Upper lobe of right lung (tissue), 1 donor: ENCODE data around the gene PTPRG. TPM values are rescaled to one million over a fixed set of nuclear protein-coding genes. Genes with fewer than 3 reads are reported as not detected.

Experiments
- ATAC-seq: fragments of 200-7000 bp; cut with Tn5 transposase; one replicate; pipeline ENCODE4 v1.9.1; 2020; ENCODE audit warnings: mild to moderate bottlenecking, moderate library complexity
- DNase-seq: peaks from one replicate; pipeline ENCODE4 v3.0.0-alpha.2; 2020
- H3K27ac ChIP-seq: fragments of 200-600 bp; one replicate; pipeline ENCODE4 v1.8.0; 2022
- H3K27me3 ChIP-seq: fragments of 200-600 bp; one replicate; pipeline ENCODE4 v1.8.0; 2022; ENCODE audit warnings: mild to moderate bottlenecking
- H3K36me3 ChIP-seq: fragments of 200-600 bp; one replicate; pipeline ENCODE4 v1.8.0; 2022
- H3K4me1 ChIP-seq: fragments of 200-600 bp; one replicate; pipeline ENCODE4 v1.8.0; 2022
- H3K4me3 ChIP-seq: fragments of 200-600 bp; one replicate; pipeline ENCODE4 v1.8.0; 2022; ENCODE audit warnings: mild to moderate bottlenecking
- H3K9me3 ChIP-seq: fragments of 200-600 bp; one replicate; pipeline ENCODE4 v1.8.0; 2022
- intact Hi-C: fragments of 100-400 bp; cut with DNase I; formaldehyde crosslinking; loops from one replicate; pipeline ENCODE4 v1.11.0; 2022
- total RNA-seq: library from RNA; stranded (reverse); fragmentation: NEBNext Ultra II Directional; extraction: Animal tissue kit (Norgen Biotek cat#: 25700); gene quantifications from one replicate; pipeline ENCODE4 v1.2.1, GENCODE V29; 2021
- TF ChIP-seq, protein P1 (sequence below): fragments of 200-600 bp; IDR thresholded peaks from one replicate; pipeline ENCODE4 v1.8.0; 2022; ENCODE audit warnings: antibody characterized with exemption
- donor health status: DM: no; HTN: yes; CAD: no; lungs with severe emphysema.

The PTPRG gene
- total RNA-seq, 1 donor from 2014 or later, result 86.7 TPM

- ATAC-seq (no peak), DNase-seq (no peak)
- intact Hi-C loops, result no loop called here
- TF ChIP-seq, protein P1, sequence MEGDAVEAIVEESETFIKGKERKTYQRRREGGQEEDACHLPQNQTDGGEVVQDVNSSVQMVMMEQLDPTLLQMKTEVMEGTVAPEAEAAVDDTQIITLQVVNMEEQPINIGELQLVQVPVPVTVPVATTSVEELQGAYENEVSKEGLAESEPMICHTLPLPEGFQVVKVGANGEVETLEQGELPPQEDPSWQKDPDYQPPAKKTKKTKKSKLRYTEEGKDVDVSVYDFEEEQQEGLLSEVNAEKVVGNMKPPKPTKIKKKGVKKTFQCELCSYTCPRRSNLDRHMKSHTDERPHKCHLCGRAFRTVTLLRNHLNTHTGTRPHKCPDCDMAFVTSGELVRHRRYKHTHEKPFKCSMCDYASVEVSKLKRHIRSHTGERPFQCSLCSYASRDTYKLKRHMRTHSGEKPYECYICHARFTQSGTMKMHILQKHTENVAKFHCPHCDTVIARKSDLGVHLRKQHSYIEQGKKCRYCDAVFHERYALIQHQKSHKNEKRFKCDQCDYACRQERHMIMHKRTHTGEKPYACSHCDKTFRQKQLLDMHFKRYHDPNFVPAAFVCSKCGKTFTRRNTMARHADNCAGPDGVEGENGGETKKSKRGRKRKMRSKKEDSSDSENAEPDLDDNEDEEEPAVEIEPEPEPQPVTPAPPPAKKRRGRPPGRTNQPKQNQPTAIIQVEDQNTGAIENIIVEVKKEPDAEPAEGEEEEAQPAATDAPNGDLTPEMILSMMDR, result no peak
- peaks cover 34% of the 10 kb centered on the region for H3K36me3 ChIP-seq
- no peak overlapping the region for H3K4me3 ChIP-seq
- H3K27ac ChIP-seq, result no peak overlapping the region
- H3K9me3 ChIP-seq, result no peaks in the 10 kb centered on the region
- H3K27me3 ChIP-seq, result no peaks in the 10 kb centered on the region
- no peaks in the 10 kb centered on the region for H3K4me1 ChIP-seq
These were observed 705.4 kb downstream of the PTPRG start for GRCh38 chr3:62266668-62267283.

DNA sequence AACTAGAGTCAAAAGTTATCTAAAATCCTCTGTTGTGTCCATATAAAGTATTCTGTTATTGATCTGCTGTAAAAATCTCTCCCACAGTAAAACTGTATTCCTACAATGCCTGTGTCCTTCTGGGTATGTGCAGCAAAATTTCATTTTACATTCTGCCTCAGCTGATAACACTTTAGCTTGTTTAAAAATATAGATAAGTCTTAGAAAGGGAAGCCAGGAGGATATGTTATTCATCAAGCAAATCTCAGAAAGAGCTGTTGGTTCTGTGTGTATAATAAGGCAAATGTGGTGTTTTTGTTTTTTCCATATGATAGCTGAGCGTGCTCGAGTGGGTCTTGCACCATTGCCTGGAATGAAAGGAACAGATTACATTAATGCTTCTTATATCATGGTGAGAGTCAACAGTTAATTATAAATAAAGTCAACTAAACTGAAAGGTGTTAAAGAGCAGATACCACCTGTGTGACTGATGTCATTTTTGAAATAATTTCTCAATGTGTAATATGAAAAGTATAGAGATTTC lies 715.3 kb downstream of the PTPRG start:
- Histone ChIP-seq H3K27me3 (no peaks in the 10 kb centered on the region), H3K36me3 (peaks cover 40% of the 10 kb centered on the region), H3K4me1 (no peaks in the 10 kb centered on the region), H3K4me3 (no peak overlapping the region), H3K9me3 (no peaks in the 10 kb centered on the region), H3K27ac (no peak overlapping the region)
- no peak for ATAC-seq
- no peak for DNase-seq
- TF ChIP-seq, protein P1, result no peak
- intact Hi-C loops, result no loop called here

- no peaks in the 10 kb centered on the region for H3K27me3 ChIP-seq
- TF ChIP-seq, protein P1, result no peak
- H3K4me1 ChIP-seq, result no peaks in the 10 kb centered on the region
- no peak overlapping the region for H3K27ac ChIP-seq
- no peak overlapping the region for H3K4me3 ChIP-seq
- H3K9me3 ChIP-seq, result no peaks in the 10 kb centered on the region
- no peak for DNase-seq
- H3K36me3 ChIP-seq, result peaks cover 36% of the 10 kb centered on the region
- ATAC-seq, result no peak
- intact Hi-C loops, result no loop called here
These were observed 716.1 kb downstream of the PTPRG start for GRCh38 chr3:62277450-62277849.

DNA sequence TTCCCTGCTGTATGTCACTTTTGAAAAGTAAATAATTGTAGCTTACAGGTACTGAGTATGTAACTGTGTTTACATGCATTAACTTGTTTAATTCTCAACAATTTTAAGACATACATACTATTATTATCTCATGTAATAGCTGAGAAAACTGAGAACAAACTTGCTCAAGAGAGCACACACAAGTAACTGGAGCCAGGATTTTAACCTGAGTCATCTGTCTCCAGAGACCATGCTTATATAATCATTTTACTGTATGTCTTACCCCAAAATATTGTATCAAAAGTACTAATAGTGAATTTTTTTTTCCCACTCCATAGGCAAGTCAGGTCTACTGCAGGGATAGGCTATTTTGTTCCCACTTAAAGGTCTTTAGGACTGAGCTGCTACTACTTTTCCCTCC lies 716.6 kb downstream of the PTPRG start:
- intact Hi-C loops, result no loop called here
- TF ChIP-seq, protein P1, result no peak
- Histone ChIP-seq H3K27me3 (no peaks in the 10 kb centered on the region), H3K4me1 (no peaks in the 10 kb centered on the region), H3K36me3 (peaks cover 30% of the 10 kb centered on the region), H3K27ac (no peak overlapping the region), H3K4me3 (no peak overlapping the region), H3K9me3 (no peaks in the 10 kb centered on the region)
- DNase-seq (no peak), ATAC-seq (no peak)

DNA sequence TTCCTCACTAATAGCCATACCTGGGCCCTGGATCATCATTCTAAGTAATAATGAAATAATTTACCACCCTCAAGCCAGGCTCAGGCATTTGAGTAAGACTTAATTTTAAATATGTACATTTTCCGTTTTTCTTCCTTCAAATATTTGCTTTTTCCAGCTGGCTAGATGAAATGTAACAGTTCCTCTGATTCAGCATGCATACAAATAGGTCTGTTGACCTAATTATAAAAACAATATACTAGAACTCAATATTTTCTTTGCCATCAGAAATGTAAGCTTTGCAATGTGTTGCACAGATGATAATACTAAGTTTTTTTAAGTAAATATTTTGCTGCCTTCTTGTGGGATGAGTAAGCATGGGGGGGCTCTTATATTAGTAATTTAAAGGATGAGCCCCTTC lies 720.4 kb downstream of the PTPRG start:
- intact Hi-C loops, result no loop called here
- H3K27me3 ChIP-seq, result no peaks in the 10 kb centered on the region
- H3K9me3 ChIP-seq, result no peaks in the 10 kb centered on the region
- no peak overlapping the region for H3K4me3 ChIP-seq
- H3K4me1 ChIP-seq, result no peaks in the 10 kb centered on the region
- ATAC-seq, result no peak
- H3K36me3 ChIP-seq, result peaks cover 11% of the 10 kb centered on the region
- TF ChIP-seq, protein P1, result no peak
- H3K27ac ChIP-seq, result no peak overlapping the region
- no peak for DNase-seq
